ENCODE data around the gene TTC28.

DNA sequence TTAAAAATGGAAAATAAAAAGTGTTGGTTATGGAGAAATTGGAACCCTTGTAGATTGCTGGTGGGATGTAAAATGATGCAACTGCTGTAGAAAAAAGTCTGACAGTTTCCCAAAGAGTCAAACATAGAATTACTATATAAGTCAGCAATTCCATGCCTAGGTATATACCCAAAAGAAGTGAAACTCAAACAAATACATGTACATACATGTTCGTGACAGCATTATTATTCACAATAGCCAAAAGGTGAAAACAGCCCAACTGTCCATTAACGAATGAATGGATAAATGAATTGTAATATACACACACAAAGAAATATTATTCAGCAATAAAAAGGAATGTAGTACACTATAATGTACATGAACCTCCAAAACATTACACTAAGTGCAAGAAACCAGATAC lies 116.0 kb downstream of the TTC28 start:
- TF ChIP-seq, protein P1, sequence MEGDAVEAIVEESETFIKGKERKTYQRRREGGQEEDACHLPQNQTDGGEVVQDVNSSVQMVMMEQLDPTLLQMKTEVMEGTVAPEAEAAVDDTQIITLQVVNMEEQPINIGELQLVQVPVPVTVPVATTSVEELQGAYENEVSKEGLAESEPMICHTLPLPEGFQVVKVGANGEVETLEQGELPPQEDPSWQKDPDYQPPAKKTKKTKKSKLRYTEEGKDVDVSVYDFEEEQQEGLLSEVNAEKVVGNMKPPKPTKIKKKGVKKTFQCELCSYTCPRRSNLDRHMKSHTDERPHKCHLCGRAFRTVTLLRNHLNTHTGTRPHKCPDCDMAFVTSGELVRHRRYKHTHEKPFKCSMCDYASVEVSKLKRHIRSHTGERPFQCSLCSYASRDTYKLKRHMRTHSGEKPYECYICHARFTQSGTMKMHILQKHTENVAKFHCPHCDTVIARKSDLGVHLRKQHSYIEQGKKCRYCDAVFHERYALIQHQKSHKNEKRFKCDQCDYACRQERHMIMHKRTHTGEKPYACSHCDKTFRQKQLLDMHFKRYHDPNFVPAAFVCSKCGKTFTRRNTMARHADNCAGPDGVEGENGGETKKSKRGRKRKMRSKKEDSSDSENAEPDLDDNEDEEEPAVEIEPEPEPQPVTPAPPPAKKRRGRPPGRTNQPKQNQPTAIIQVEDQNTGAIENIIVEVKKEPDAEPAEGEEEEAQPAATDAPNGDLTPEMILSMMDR (conservative IDR thresholded peaks at IDR 0.05; ENCODE audit: low read length), result no peak
- no peak for TF ChIP-seq EZH2phosphoT487 (IDR thresholded peaks at IDR 0.05; ENCODE audit: borderline replicate concordance)

Measured in Loucy (cell line).